GM18499 (cell line): Measurements from ENCODE around the gene KBTBD3.
"Not testable (repeated sequence)": the region's sequence is repeated elsewhere in the genome, so short reads cannot be mapped to it uniquely, and the experiment has no call there.

ENCODE experiments used
- ATAC-seq: cut with Tn5 transposase; IDR thresholded peaks from one replicate; pipeline ENCODE4 v1.9.1; 2021; ENCODE audit warnings: moderate number of reproducible peaks; ENCODE audit not compliant: insufficient read depth, unreplicated experiment

The KBTBD3 gene

DNA sequence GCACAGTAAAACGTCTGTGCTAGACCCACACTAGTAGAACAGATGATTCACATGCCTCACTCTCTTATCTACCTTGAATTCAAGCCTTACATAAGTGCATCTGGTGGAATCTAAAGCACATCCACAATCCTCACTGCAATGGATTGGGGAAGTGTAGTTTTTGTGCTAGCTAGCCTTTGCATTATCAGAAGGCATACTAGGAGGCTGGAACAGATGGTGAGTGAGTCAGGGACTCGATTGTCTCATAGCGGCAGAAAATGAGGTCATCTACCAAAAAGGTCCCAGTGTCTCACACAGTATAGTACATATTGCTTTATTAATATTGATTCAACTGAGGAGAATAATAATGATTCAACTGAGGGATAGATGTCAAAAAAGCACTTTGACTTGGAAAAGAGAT is 64.4 kb downstream of the KBTBD3 start:
- ATAC-seq = no peak

DNA sequence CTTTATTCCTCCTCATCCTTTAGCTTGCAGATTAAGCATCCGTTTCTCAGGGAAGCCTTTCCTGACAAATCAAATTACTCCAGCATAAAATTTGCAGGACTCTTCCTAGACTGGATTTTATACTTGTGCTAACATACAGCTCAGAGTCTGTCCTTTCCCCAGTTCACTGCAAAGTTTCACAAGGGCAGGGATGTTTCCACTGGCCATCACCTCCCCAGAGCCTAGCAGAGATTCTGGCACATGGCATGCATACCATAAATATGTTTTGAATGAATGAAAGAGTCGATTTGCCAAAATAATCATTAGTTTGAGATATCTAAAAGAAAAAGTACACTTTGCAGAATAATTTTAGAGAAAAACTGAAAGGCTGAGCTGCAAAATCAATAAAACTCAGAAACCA is 65.7 kb downstream of the KBTBD3 start:
- no peak for ATAC-seq

DNA sequence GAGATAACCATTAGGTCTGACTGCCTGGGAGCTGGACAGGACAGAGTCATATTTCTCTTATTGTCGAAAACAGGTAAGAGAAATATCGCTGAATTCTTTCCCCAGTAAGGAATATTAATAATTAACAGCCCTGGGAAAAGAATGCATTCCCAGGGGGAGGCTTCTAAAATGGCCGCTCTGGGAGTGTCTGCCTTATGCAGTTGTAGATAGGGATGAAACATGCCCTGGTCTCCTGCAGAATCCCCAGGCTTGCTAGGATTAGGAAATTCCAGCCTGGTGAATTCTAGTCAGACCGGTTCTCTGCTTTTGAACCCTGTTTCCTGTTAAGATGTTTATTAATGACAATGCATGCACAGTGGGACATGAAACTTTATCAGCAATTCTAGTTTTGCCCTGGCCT is 74.1 kb downstream of the KBTBD3 start:
- not testable (repeated sequence) for ATAC-seq

DNA sequence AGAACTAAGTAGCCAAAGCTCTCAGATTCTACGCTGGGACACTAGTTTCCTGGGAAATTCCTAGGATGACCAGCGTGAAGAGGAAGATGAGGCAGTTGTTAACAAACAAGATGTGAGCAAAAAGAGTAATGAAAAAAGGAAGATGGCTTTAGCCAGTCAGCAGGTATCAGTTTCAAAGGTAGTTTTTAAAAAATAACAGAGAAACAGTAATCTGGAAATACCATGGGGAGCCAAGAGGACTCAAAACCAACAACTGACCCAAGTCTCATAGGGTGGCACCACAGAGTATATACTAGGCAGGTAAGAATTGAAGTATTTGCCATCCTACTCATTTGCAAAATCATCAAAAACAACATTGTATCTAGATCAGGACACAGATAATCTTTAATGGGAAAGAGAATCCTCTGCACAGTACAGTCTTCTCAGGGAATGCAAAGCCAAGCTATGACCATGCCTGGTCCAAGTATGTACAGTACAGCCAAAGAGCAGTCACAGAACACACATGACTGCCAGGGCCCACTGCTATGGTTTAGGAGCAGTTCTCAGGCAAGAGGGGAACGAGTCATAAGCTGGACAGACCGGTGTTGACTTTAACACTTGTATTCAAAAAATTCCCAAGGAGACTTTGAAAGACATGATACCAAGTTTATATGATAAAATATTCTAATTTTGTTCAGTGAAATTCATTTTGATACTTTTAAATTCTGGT is 75.7 kb downstream of the KBTBD3 start:
- ATAC-seq = no peak
